Measurements from ENCODE around the gene MLXIPL. TPM values are rescaled to one million over a fixed set of nuclear protein-coding genes. Genes with fewer than 3 reads are reported as not detected.

MLXIPL gene
- polyA plus RNA-seq, 1 donor from 2014 or later: 1.8 TPM

DNA sequence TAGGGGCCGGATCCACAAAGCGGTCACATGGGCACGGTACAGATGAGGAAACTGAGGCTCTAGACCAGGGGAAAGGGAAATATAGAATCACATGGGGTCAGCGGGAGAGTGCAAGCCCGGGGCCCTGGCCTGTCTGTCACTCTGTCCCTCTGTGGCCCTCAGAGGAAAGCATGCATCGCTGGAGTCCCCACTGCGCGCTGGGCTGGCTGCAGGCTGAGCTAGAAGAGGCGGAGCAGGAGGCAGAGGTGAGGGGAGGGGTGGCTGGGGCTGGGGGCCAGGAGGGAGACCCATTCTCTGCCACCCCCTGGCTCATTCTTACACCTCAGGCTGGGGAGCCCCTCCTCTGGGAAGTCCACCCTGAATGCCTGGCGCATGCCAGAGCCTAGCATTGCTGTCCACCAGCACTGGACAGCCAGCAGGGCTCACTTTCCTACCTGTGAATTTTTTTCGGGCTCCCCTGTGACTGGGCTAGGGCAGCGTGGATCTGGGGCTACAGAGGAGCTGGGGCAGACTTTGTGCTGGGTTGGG is 45.6 kb upstream of the MLXIPL start:
- Histone ChIP-seq H3F3A (ENCODE audit: insufficient read depth, low read length, poor library complexity, severe bottlenecking) (no peaks in the 10 kb centered on the region), H3K36me3 (ENCODE audit: insufficient read depth, low read length) (no peaks in the 10 kb centered on the region), H3K27ac (ENCODE audit: low read length) (no peak overlapping the region), H3K9me2 (ENCODE audit: insufficient read depth, low read length) (no peaks in the 10 kb centered on the region), H3K27me3 (ENCODE audit: insufficient read depth, low read depth, low read length) (no peaks in the 10 kb centered on the region), H3K9me3 (ENCODE audit: low read length) (no peaks in the 10 kb centered on the region), H3K4me3 (ENCODE audit: low read length) (peak overlapping the region; percentile 71), H2AFZ (ENCODE audit: low read depth, low read length) (no peak overlapping the region), H4K20me1 (ENCODE audit: insufficient read depth) (no peaks in the 10 kb centered on the region), H3K9ac (ENCODE audit: low read length) (no peak overlapping the region), H3K4me2 (ENCODE audit: low read length) (no peak overlapping the region), H3K79me2 (replicated peaks; ENCODE audit: insufficient read depth, low read length) (peaks cover 18% of the 10 kb centered on the region)
- TF ChIP-seq EZH2 (IDR thresholded peaks at IDR 0.05; ENCODE audit: borderline replicate concordance, insufficient read depth, low read length, poor library complexity, severe bottlenecking) (no peak), MXI1 (conservative IDR thresholded peaks at IDR 0.05; ENCODE audit: poor library complexity, severe bottlenecking) (no peak), RAD21 (conservative IDR thresholded peaks at IDR 0.05) (no peak), EP300 (conservative IDR thresholded peaks at IDR 0.05; ENCODE audit: poor library complexity, severe bottlenecking) (no peak)

DNA sequence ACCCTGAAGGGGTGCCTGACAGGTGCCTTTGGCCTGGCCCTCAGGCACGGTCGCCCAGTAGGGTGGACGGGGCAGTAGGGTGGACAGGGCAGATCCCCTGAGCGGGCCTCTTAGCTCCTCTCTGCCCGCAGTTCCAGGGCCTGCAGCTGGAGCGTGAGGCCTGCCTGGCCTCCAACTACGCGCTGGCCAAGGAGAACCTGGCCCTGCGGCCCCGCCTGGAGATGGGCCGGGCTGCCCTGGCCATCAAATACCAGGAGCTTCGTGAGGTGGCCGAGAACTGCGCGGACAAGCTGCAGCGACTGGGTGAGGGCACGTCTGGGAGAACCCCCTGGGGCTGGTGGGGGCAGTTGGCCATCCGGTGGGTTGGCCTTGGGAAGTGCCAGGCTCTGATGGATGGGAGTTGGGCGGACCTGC is 45.0 kb upstream of the MLXIPL start:
- Histone ChIP-seq H3K9me3 (ENCODE audit: low read length) (no peaks in the 10 kb centered on the region), H3K4me2 (ENCODE audit: low read length) (peak overlapping the region; percentile 35), H3K79me2 (replicated peaks; ENCODE audit: insufficient read depth, low read length) (peaks cover 18% of the 10 kb centered on the region), H4K20me1 (ENCODE audit: insufficient read depth) (no peaks in the 10 kb centered on the region), H3K27ac (ENCODE audit: low read length) (no peak overlapping the region), H3K4me3 (ENCODE audit: low read length) (peak overlapping the region; percentile 71), H3K9ac (ENCODE audit: low read length) (peak overlapping the region; percentile 85), H2AFZ (ENCODE audit: low read depth, low read length) (no peak overlapping the region), H3K9me2 (ENCODE audit: insufficient read depth, low read length) (no peaks in the 10 kb centered on the region), H3F3A (ENCODE audit: insufficient read depth, low read length, poor library complexity, severe bottlenecking) (no peaks in the 10 kb centered on the region), H3K27me3 (ENCODE audit: insufficient read depth, low read depth, low read length) (no peaks in the 10 kb centered on the region), H3K36me3 (ENCODE audit: insufficient read depth, low read length) (no peaks in the 10 kb centered on the region)
- TF ChIP-seq EZH2 (IDR thresholded peaks at IDR 0.05; ENCODE audit: borderline replicate concordance, insufficient read depth, low read length, poor library complexity, severe bottlenecking) (no peak), RAD21 (conservative IDR thresholded peaks at IDR 0.05) (no peak), SMC3 (conservative IDR thresholded peaks at IDR 0.05; ENCODE audit: poor library complexity) (no peak), POLR2AphosphoS5 (IDR thresholded peaks at IDR 0.05) (no peak), EP300 (conservative IDR thresholded peaks at IDR 0.05; ENCODE audit: poor library complexity, severe bottlenecking) (no peak), TAF1 (IDR thresholded peaks at IDR 0.05; ENCODE audit: low read depth) (no peak), MXI1 (conservative IDR thresholded peaks at IDR 0.05; ENCODE audit: poor library complexity, severe bottlenecking) (no peak)
- TF ChIP-seq, protein P1, sequence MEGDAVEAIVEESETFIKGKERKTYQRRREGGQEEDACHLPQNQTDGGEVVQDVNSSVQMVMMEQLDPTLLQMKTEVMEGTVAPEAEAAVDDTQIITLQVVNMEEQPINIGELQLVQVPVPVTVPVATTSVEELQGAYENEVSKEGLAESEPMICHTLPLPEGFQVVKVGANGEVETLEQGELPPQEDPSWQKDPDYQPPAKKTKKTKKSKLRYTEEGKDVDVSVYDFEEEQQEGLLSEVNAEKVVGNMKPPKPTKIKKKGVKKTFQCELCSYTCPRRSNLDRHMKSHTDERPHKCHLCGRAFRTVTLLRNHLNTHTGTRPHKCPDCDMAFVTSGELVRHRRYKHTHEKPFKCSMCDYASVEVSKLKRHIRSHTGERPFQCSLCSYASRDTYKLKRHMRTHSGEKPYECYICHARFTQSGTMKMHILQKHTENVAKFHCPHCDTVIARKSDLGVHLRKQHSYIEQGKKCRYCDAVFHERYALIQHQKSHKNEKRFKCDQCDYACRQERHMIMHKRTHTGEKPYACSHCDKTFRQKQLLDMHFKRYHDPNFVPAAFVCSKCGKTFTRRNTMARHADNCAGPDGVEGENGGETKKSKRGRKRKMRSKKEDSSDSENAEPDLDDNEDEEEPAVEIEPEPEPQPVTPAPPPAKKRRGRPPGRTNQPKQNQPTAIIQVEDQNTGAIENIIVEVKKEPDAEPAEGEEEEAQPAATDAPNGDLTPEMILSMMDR (IDR thresholded peaks at IDR 0.05; ENCODE audit: poor library complexity, severe bottlenecking): no peak
- TF ChIP-seq, protein P2, sequence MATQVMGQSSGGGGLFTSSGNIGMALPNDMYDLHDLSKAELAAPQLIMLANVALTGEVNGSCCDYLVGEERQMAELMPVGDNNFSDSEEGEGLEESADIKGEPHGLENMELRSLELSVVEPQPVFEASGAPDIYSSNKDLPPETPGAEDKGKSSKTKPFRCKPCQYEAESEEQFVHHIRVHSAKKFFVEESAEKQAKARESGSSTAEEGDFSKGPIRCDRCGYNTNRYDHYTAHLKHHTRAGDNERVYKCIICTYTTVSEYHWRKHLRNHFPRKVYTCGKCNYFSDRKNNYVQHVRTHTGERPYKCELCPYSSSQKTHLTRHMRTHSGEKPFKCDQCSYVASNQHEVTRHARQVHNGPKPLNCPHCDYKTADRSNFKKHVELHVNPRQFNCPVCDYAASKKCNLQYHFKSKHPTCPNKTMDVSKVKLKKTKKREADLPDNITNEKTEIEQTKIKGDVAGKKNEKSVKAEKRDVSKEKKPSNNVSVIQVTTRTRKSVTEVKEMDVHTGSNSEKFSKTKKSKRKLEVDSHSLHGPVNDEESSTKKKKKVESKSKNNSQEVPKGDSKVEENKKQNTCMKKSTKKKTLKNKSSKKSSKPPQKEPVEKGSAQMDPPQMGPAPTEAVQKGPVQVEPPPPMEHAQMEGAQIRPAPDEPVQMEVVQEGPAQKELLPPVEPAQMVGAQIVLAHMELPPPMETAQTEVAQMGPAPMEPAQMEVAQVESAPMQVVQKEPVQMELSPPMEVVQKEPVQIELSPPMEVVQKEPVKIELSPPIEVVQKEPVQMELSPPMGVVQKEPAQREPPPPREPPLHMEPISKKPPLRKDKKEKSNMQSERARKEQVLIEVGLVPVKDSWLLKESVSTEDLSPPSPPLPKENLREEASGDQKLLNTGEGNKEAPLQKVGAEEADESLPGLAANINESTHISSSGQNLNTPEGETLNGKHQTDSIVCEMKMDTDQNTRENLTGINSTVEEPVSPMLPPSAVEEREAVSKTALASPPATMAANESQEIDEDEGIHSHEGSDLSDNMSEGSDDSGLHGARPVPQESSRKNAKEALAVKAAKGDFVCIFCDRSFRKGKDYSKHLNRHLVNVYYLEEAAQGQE (IDR thresholded peaks at IDR 0.05; ENCODE audit: borderline replicate concordance): no peak

Measured in neural cell (in vitro differentiated cells).